Measurements from ENCODE around the gene LCOR. TPM values are rescaled to one million over a fixed set of nuclear protein-coding genes. Genes with fewer than 3 reads are reported as not detected.

LCOR gene
- total RNA-seq, 1 donor from 2014 or later, result 29.4 TPM

DNA sequence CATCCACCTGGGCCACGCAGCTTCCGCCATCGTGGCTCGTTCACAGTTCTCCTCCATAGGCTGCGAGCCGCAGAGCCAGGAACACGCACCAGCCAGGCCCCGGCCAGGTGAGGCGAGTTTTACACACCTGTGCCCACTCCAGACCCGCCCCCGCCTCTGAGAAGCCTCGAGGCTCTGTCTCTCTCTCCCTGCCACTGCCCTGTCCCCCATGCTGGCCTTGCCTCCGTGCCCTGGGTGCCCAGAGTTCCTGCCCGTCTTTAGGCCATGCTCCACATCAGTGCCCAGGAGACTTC, 211.4 kb downstream of the LCOR start:
- peaks cover 2% of the 10 kb centered on the region for H3K4me1 Mint-ChIP-seq (ENCODE audit: low read depth)
- H3K27ac Mint-ChIP-seq (ENCODE audit: unreplicated experiment), result no peak overlapping the region
- H3K36me3 Mint-ChIP-seq (ENCODE audit: low read depth), result no peaks in the 10 kb centered on the region
- DNase-seq (ENCODE audit: low spot score), result no peak
- H3K9me3 Mint-ChIP-seq (ENCODE audit: low read depth), result no peaks in the 10 kb centered on the region
- TF ChIP-seq, protein P1, sequence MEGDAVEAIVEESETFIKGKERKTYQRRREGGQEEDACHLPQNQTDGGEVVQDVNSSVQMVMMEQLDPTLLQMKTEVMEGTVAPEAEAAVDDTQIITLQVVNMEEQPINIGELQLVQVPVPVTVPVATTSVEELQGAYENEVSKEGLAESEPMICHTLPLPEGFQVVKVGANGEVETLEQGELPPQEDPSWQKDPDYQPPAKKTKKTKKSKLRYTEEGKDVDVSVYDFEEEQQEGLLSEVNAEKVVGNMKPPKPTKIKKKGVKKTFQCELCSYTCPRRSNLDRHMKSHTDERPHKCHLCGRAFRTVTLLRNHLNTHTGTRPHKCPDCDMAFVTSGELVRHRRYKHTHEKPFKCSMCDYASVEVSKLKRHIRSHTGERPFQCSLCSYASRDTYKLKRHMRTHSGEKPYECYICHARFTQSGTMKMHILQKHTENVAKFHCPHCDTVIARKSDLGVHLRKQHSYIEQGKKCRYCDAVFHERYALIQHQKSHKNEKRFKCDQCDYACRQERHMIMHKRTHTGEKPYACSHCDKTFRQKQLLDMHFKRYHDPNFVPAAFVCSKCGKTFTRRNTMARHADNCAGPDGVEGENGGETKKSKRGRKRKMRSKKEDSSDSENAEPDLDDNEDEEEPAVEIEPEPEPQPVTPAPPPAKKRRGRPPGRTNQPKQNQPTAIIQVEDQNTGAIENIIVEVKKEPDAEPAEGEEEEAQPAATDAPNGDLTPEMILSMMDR (IDR thresholded peaks at IDR 0.05), result no peak
- peaks cover 3% of the 10 kb centered on the region for H3K27me3 Mint-ChIP-seq (ENCODE audit: low read depth)
- no peak overlapping the region for H3K4me3 Mint-ChIP-seq (ENCODE audit: unreplicated experiment)

Small RNA genes lying within 50 kb of the gene (microRNA-seq; reads per million reads assigned to microRNA genes)
- gene MIR607 (ENCODE audit: borderline number of aligned reads), result not detected

Other genes with a start within 250 kb of the LCOR start
- 178 to 192 TPM (median 189 TPM) in 3 replicates for gene TM9SF3, start 245.3 kb upstream of the LCOR start, total RNA-seq
- 9.7 to 12.4 TPM (median 9.9 TPM) in 3 replicates for gene PIK3AP1, start 111.8 kb upstream of the LCOR start, total RNA-seq